Neutrophil (primary cell): ENCODE results near the gene IDUA.
A peak's percentile ranks its signal among the peaks of the same experiment; 100 is the strongest.

Experiments
- H3K27ac ChIP-seq: fragments of 200-600 bp; sonication (generic); 2 replicates; pipeline ENCODE4 v1.5.1; 2016; ENCODE audit warnings: mild to moderate bottlenecking, moderate library complexity
- H3K27me3 ChIP-seq: fragments of 200-600 bp; sonication (generic); 2 replicates; pipeline ENCODE4 v1.6.0; 2016; ENCODE audit warnings: mild to moderate bottlenecking
- H3K36me3 ChIP-seq: fragments of 200-600 bp; sonication (generic); 2 replicates; pipeline ENCODE4 v1.5.1; 2017
- H3K4me1 ChIP-seq, 2 experiments: fragments of 200-600 bp in 1 of 2; sonication (generic) in 1 of 2; 1 replicate in 1 of 2; 2 replicates in 1 of 2; pipeline versions ENCODE4 v1.5.1 to v1.6.1; 2013 to 2016; ENCODE audit warnings: low read depth in 1 of 2, low read length in 1 of 2, mild to moderate bottlenecking in 1 of 2, moderate library complexity in 1 of 2; ENCODE audit not compliant: control insufficient read depth in 1 of 2, insufficient read depth in 1 of 2
- H3K4me3 ChIP-seq, 2 experiments: fragments of 200-600 bp in 1 of 2; sonication (generic) in 1 of 2; 1 replicate in 1 of 2; 2 replicates in 1 of 2; pipeline ENCODE4 v1.5.1; 2013 to 2016; ENCODE audit warnings: low read depth in 1 of 2, low read length in 1 of 2, mild to moderate bottlenecking in 1 of 2, moderate library complexity in 1 of 2
- H3K9me3 ChIP-seq: fragments of 200-600 bp; sonication (generic); 2 replicates; pipeline ENCODE4 v1.5.1; 2016
- CTCF ChIP-seq: fragments of 200-600 bp; sonication (generic); IDR thresholded peaks from 2 replicates; pipeline ENCODE4 v1.5.1; 2016; ENCODE audit warnings: antibody characterized with exemption

IDUA gene

GRCh38 chr4:1009542-1010394, 22.9 kb downstream of the IDUA start:
- peak overlapping the region; percentile 41 for H3K27ac ChIP-seq
- H3K4me1 ChIP-seq, result peaks cover 21 to 31% of the 10 kb centered on the region in 2 experiments
- H3K27me3 ChIP-seq, result peaks cover 95% of the 10 kb centered on the region
- no peaks in the 10 kb centered on the region for H3K9me3 ChIP-seq
- peak; percentile 29 for TF ChIP-seq CTCF
- H3K4me3 ChIP-seq, result peak overlapping the region; percentile 72 to 76
- H3K36me3 ChIP-seq, result no peaks in the 10 kb centered on the region

GRCh38 chr4:1010395-1011021, 23.7 kb downstream of the IDUA start:
- Histone ChIP-seq H3K27ac (peak overlapping the region; percentile 41), H3K4me3 (peak overlapping the region; percentile 68 to 70), H3K36me3 (no peaks in the 10 kb centered on the region), H3K27me3 (peaks cover 94% of the 10 kb centered on the region), H3K4me1 (peaks cover 21 to 31% of the 10 kb centered on the region in 2 experiments), H3K9me3 (no peaks in the 10 kb centered on the region)
- no peak for TF ChIP-seq CTCF

GRCh38 chr4:1011022-1011665, 24.3 kb downstream of the IDUA start, which contains the start of gene FGFRL1:
Gene FGFRL1 (plus strand): TSS chr4:1011626. CDS start chr4:1012486, 860 bp downstream.
- H3K27me3 ChIP-seq, result peaks cover 88% of the 10 kb centered on the region
- peak within 1 kb of the TSS; percentile 68 to 70 for H3K4me3 ChIP-seq
- TF ChIP-seq CTCF, result no peak
- peaks cover 21 to 31% of the 10 kb centered on the region in 2 experiments for H3K4me1 ChIP-seq
- H3K27ac ChIP-seq, result peak within 1 kb of the TSS; percentile 41
- H3K36me3 ChIP-seq, result no peaks in the 10 kb centered on the region
- H3K9me3 ChIP-seq, result no peaks in the 10 kb centered on the region

- Histone ChIP-seq H3K4me1 (peaks cover 21 to 31% of the 10 kb centered on the region in 2 experiments), H3K36me3 (no peaks in the 10 kb centered on the region), H3K9me3 (no peaks in the 10 kb centered on the region), H3K4me3 (peak overlapping the region in 1 of 2 experiments; percentile 70), H3K27ac (no peak overlapping the region), H3K27me3 (peaks cover 83% of the 10 kb centered on the region)
- TF ChIP-seq CTCF, result no peak
Observed at GRCh38 chr4:1011666-1012033, 24.8 kb downstream of the IDUA start.

- peaks cover 77% of the 10 kb centered on the region for H3K27me3 ChIP-seq
- H3K9me3 ChIP-seq, result no peaks in the 10 kb centered on the region
- no peak overlapping the region for H3K4me3 ChIP-seq
- no peak for TF ChIP-seq CTCF
- no peaks in the 10 kb centered on the region for H3K36me3 ChIP-seq
- peaks cover 21 to 31% of the 10 kb centered on the region in 2 experiments for H3K4me1 ChIP-seq
- no peak overlapping the region for H3K27ac ChIP-seq
Observed at GRCh38 chr4:1012034-1012739, 25.3 kb downstream of the IDUA start.
